ENCODE data around the gene MRPL58.
A peak's percentile ranks its signal among the peaks of the same experiment; 100 is the strongest.
"Not testable (repeated sequence)": the region's sequence is repeated elsewhere in the genome, so short reads cannot be mapped to it uniquely, and the experiment has no call there.

The MRPL58 gene

DNA sequence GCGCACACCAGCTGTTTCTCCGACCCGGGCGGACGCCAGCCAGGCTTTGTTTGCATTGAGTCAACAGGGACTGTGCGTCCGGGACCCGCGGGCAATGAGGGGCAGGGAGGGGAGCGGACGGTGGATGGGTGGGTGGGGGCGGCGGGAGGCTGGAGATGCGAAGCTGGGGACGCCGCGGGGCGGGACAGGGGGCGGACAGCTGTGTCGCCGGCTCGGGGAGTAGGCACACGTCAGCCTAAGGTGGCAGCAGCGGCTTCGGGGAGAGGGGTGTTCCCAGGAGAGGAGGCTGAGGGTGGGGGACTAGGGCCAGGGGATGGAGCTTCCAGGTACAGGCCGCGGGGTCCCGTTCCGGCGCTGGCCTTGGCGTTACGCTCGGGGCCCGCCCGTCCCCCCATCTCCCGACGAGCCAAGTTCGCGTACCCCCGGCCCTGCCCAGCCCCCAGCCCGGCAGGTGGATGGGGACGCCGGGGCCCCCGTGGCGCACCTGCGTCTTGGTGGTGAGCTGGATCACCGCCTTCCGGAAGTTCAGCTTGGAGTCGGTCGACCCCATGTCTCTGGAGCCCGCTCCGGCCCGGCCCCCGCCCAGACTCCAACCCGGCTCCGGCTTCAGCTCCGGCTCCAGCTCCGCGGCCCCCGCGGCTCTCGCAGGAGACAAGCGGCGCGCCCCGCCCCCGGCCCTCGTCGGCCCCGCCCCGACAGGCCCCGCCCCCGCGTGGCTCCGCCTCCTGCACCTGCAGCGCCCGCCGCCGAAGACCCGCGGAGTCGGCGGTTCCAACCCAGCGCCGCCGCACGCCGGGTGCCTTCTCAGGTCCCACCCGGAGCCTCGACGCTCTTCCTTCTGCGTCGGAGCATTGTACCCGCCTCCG lies 40.1 kb upstream of the MRPL58 start, which contains the start of gene HID1:
HID1 (minus strand) TSS at position 653 of the 866 bp plus-strand sequence; CDS start at position 550, 103 bp downstream.
- peak within 1 kb of the TSS; percentile 50 for H3K9ac ChIP-seq
- peak within 1 kb of the TSS; percentile 70 for H3K4me3 ChIP-seq
- no peak within 1 kb of the TSS for H3K27ac ChIP-seq
- TF ChIP-seq Cebpa-rat (IDR thresholded peaks at IDR 0.05): no peak
- H4K20me1 ChIP-seq: peaks cover 6% of the 10 kb centered on the region; the same call in 1 of the 2 replicates
- H3K36me3 ChIP-seq: no peaks in the 10 kb centered on the region
- peak within 1 kb of the TSS; percentile 99 for H3K4me2 ChIP-seq
- H3K4me1 ChIP-seq: peaks cover 15% of the 10 kb centered on the region
- H3K27me3 ChIP-seq: peaks cover 37% of the 10 kb centered on the region
- no peaks in the 10 kb centered on the region for H3K9me3 ChIP-seq

DNA sequence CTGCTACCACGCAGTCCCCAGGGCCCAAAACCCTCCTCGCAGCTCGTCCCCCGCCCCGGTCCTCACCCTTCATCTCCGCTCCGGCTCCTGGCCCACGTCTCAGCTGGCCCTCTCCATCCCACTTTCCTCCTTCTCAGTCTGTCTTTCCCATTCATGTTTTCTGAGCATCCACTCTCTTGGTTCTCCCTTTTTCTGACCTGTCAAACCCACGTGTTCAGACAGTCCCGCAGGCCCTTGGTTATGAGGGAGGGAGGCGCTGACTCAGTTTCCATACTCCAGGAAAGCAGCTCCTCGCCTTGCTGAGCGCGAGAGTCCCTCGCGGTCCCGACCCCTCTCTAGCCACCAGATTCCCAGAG lies 39.5 kb upstream of the MRPL58 start:
- no peak for TF ChIP-seq Cebpa-rat (IDR thresholded peaks at IDR 0.05)
- Histone ChIP-seq H3K4me3 (peak overlapping the region; percentile 70), H3K4me2 (peak overlapping the region; percentile 99), H4K20me1 (peaks cover 6% of the 10 kb centered on the region; the same call in 1 of the 2 replicates), H3K9ac (peak overlapping the region; percentile 48; the same call in 1 of the 2 replicates), H3K36me3 (no peaks in the 10 kb centered on the region), H3K9me3 (no peaks in the 10 kb centered on the region), H3K27me3 (peaks cover 37% of the 10 kb centered on the region), H3K27ac (no peak overlapping the region), H3K4me1 (peaks cover 15% of the 10 kb centered on the region)

DNA sequence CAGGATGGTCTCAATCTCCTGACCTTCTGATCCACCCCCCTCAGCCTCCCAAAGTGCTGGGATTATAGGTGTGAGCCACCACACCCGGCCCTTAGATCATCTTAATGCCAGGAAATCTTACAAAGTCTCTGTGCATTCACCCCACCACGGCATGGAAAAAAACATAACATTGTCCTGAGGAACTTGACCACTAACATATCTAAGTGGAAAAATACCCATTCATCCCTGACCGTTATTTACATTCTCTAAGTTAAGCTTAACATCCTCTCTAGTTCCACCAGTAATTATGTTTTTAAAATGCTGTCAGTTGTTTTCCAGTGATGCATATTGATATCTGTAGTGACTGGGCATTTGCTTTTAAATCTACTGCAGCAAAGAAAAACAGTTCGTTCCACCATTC lies 36.5 kb upstream of the MRPL58 start:
- Histone ChIP-seq H3K27me3 (peaks cover 35% of the 10 kb centered on the region), H4K20me1 (peaks cover 6% of the 10 kb centered on the region; the same call in 1 of the 2 replicates), H3K9me3 (no peaks in the 10 kb centered on the region), H3K4me3 (no peak overlapping the region), H3K27ac (no peak overlapping the region), H3K4me1 (peaks cover 15% of the 10 kb centered on the region), H3K4me2 (no peak overlapping the region), H3K9ac (no peak overlapping the region), H3K36me3 (no peaks in the 10 kb centered on the region)
- no peak for TF ChIP-seq Cebpa-rat (IDR thresholded peaks at IDR 0.05)

DNA sequence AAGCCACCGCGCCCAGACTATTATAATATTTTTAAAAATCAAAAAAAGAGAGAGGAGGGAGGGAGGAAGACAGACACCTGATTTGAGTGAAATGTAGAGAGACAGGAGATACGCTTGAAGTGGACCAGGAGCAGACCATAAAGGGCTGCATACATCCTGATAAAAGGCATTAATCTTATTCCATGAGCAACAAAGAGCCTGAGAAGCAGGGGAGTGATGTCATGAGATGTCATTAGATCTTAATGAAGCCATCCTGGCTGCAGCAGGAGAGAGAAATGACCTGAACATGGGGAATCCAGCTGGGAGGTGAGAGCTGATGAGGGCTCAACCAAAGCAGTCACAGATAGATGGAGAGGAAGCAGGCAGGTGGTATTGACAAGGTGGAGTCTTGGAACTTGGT lies 34.7 kb upstream of the MRPL58 start:
- Histone ChIP-seq H3K4me1 (peaks cover 22% of the 10 kb centered on the region), H3K4me2 (no peak overlapping the region), H3K27ac (no peak overlapping the region), H4K20me1 (peaks cover 5% of the 10 kb centered on the region; the same call in 1 of the 2 replicates), H3K4me3 (no peak overlapping the region), H3K27me3 (peaks cover 38% of the 10 kb centered on the region), H3K9me3 (no peaks in the 10 kb centered on the region), H3K36me3 (no peaks in the 10 kb centered on the region), H3K9ac (no peak overlapping the region)
- no peak for TF ChIP-seq Cebpa-rat (IDR thresholded peaks at IDR 0.05)

DNA sequence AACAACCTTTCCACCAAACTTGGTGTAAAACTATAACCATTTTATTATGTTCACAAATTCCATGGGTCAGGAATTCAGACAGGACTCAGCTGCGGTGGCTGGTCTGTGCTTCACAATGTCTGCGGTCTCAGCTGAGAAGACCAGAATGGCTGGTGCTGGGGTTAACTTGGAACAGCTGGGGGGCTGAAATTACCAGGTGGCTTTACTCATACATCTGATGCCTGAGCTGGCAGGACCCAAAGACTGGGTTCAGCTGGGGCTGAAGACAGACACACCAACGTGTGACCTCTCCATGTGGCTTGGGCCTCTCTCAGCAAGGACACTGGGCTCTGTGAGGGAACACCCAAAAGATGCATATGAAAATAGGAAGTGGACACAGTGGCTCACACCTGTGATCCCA lies 34.2 kb upstream of the MRPL58 start:
- Histone ChIP-seq H3K4me3 (no peak overlapping the region), H3K27ac (no peak overlapping the region), H3K9ac (no peak overlapping the region), H3K9me3 (no peaks in the 10 kb centered on the region), H3K27me3 (peaks cover 38% of the 10 kb centered on the region), H3K4me2 (no peak overlapping the region), H3K4me1 (peaks cover 18% of the 10 kb centered on the region), H3K36me3 (no peaks in the 10 kb centered on the region), H4K20me1 (peaks cover 1% of the 10 kb centered on the region; the same call in 1 of the 2 replicates)
- no peak for TF ChIP-seq Cebpa-rat (IDR thresholded peaks at IDR 0.05)

DNA sequence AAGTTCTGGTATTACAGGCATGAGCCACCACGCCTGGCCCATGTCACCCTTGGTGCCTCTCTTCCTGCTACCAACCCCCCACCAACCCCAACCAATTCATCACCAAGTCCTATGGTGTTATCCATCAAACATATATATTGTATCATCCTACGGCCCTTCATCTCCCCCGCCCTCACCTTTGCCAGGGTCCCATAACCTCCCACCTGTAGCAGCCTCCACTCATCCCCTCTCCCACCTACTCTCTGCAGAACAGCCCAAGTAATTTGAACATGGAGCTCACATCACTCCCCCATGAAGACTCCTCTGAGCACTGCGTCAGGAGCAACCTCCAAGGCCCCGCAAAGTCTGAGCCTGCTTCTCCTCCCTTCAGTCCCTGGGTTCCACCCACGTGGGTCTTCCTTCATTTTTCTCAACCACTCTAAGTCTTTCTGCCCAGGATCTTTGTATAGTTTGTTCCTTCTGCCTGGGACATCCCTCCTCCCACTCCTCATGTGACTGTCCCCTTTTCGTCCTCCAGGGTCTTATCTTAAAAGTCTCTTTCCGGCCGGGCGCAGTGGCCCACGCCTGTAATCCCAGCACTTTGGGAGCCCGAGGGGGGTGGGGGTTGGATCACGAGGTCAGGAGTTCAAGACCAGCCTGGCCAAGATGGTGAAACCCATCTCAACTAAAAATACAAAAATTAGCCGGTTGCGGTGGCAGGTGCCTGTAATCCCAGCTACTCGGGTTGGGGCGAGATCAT lies 32.9 kb upstream of the MRPL58 start:
- Histone ChIP-seq H3K4me3 (no peak overlapping the region), H3K4me2 (no peak overlapping the region), H4K20me1 (no peaks in the 10 kb centered on the region), H3K9ac (no peak overlapping the region), H3K27ac (no peak overlapping the region), H3K36me3 (no peaks in the 10 kb centered on the region), H3K4me1 (peaks cover 16% of the 10 kb centered on the region), H3K27me3 (peaks cover 28% of the 10 kb centered on the region), H3K9me3 (no peaks in the 10 kb centered on the region)
- no peak for TF ChIP-seq Cebpa-rat (IDR thresholded peaks at IDR 0.05)

DNA sequence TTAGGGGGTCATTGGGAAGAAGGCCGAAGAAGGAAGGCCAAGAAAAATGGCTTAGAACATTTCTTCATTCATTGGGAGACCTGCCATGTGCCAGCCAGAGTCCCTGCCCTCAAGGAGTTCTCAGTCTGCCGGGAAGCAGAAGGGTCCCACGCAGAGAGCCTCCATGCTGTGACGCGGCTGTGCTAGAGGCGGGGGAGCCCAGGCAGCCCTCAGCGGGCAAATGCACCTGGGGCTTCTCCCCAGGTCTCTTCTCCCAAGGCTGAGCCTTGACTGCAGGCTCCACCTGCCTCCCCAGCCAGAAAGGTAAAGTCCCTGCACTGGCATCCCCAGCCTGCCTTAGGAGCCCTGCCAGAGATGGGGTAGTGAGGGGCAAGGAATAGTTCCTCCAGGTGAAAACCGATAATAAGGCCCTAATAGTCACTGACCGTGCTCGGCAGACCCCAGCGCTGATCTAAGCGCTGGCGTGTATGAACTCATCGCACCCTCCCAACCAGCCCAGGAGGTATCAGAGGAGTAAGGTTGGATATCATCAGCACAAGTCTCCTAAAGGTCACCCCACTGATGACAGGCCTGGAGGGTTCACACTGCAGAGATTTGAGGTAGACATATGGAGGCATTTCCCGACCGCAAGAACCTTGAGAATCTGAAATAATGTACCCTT lies 31.0 kb upstream of the MRPL58 start:
- Histone ChIP-seq H3K27me3 (peaks cover 27% of the 10 kb centered on the region), H3K36me3 (no peaks in the 10 kb centered on the region), H3K4me1 (peaks cover 16% of the 10 kb centered on the region), H3K9ac (peak overlapping the region; percentile 58; the same call in 1 of the 2 replicates), H3K4me3 (peak overlapping the region; percentile 67), H4K20me1 (no peaks in the 10 kb centered on the region), H3K4me2 (peak overlapping the region; percentile 98), H3K27ac (no peak overlapping the region), H3K9me3 (no peaks in the 10 kb centered on the region)
- TF ChIP-seq Cebpa-rat (IDR thresholded peaks at IDR 0.05): no peak

DNA sequence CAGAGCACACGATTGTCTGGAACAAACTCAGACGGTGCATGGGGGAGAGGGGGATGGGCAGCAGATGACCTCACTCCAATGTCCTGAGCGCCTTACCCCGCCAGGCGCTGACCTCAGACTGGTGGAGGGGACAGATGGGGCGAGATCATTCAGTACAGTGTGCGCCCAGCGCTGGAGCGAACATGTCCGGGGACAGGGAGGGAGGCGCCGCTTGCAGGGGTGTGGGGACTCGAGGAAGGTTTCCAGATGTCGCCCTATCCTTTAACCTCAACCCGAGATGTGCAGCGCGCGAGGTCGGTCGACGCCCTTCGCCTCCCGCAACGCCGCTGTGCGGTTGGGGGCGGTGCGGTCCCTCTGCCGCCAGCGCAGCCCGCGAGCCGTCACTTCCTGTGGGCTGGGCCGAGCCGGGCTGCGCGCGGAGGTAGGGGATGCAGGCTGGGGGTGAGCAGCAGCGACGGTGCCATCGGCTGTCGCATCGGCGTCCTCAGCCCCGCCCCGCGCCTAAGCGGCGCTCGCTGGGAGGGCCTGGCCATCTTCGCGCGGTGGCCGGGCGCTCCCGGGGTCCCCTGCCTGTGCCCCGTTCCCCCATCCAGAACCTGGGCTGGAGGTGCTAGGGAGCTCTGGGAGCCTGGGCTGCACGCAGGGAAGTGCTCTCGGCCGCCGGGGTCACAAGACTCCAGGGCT lies 30.3 kb upstream of the MRPL58 start:
- H4K20me1 ChIP-seq: no peaks in the 10 kb centered on the region
- TF ChIP-seq Cebpa-rat (IDR thresholded peaks at IDR 0.05): no peak
- peaks cover 27% of the 10 kb centered on the region for H3K27me3 ChIP-seq
- H3K27ac ChIP-seq: no peak overlapping the region
- H3K4me2 ChIP-seq: peak overlapping the region; percentile 98
- H3K9me3 ChIP-seq: no peaks in the 10 kb centered on the region
- no peaks in the 10 kb centered on the region for H3K36me3 ChIP-seq
- H3K4me3 ChIP-seq: peak overlapping the region; percentile 67
- peak overlapping the region; percentile 58 for H3K9ac ChIP-seq
- peaks cover 20% of the 10 kb centered on the region for H3K4me1 ChIP-seq

DNA sequence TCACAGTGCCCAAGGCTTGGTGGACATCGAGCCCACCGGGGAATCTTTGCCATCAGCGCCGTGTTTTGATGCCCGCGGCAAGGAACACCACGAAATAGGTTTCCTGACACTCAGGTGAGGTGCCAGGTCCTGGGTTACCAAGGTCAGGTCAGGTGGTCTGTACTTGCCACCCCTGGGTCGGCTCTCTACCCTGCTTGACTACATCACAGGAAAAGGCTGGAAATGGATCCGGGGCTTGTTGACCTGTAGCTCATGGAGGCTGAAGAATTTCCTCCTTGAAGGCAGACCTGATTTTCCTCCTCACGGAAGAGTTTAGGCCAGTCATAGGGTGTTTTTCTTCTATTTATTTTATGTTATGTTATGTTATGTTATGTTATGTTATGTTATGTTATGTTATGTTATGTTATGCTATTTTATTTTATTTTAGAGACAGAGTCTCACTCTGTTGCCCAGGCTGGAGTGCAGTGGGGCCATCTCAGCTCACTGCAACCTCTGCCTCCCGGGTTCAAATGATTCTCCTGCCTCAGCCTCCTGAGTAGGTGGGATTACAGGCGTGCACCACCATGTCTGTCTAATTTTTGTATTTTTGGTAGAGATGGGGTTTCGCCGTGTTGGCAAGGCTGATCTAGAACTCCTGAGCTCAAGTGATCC lies 29.7 kb upstream of the MRPL58 start:
- peak overlapping the region; percentile 58; the same call in 1 of the 2 replicates for H3K9ac ChIP-seq
- not testable (repeated sequence) for H3K9me3 ChIP-seq, H3K27ac ChIP-seq, H3K36me3 ChIP-seq, H4K20me1 ChIP-seq
- peaks cover 27% of the 10 kb centered on the region for H3K27me3 ChIP-seq
- peaks cover 22% of the 10 kb centered on the region for H3K4me1 ChIP-seq
- H3K4me2 ChIP-seq: peak overlapping the region; percentile 98
- H3K4me3 ChIP-seq: peak overlapping the region; percentile 67
